PC-3 (cell line): ENCODE results near the gene TTC29.

Experiments used
- EZH2 ChIP-seq: fragments of 300-600 bp; sonication (generic); IDR thresholded peaks from one replicate; pipeline ENCODE4 v1.6.1; 2017; ENCODE audit warnings: antibody characterized with exemption, mild to moderate bottlenecking, low read length; ENCODE audit not compliant: unreplicated experiment
- EZH2phosphoT487 ChIP-seq: fragments of 300-600 bp; sonication (generic); IDR thresholded peaks from 2 replicates; pipeline ENCODE4 v1.6.1; 2018; ENCODE audit warnings: mild to moderate bottlenecking, antibody characterized with exemption, low read length, borderline replicate concordance
- TF ChIP-seq, protein P1 (sequence below): fragments of 300-600 bp; sonication (generic); conservative IDR thresholded peaks from 2 replicates; pipeline ENCODE4 v1.5.1; 2017; ENCODE audit warnings: antibody characterized with exemption, low read depth, mild to moderate bottlenecking, low read length

DNA sequence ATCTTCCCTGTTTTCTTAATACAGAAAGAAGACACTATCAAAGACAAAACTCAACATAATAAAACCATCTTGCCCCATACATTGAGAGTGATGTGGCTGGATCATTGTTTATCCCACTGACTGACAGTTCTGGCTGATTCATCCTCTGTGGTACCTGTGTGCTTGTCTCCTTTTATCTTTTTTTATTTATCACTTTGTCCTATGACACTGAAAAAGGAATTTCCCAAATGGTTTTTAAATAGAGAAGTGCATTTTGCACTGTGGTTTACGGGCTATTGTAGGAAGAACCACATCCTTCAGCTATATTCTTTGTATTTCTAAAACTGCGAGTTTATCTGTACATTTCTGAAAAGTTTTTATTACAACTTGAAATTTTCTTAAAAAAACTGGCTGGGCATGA, 15.0 kb downstream of the TTC29 start:
- TF ChIP-seq, protein P1, sequence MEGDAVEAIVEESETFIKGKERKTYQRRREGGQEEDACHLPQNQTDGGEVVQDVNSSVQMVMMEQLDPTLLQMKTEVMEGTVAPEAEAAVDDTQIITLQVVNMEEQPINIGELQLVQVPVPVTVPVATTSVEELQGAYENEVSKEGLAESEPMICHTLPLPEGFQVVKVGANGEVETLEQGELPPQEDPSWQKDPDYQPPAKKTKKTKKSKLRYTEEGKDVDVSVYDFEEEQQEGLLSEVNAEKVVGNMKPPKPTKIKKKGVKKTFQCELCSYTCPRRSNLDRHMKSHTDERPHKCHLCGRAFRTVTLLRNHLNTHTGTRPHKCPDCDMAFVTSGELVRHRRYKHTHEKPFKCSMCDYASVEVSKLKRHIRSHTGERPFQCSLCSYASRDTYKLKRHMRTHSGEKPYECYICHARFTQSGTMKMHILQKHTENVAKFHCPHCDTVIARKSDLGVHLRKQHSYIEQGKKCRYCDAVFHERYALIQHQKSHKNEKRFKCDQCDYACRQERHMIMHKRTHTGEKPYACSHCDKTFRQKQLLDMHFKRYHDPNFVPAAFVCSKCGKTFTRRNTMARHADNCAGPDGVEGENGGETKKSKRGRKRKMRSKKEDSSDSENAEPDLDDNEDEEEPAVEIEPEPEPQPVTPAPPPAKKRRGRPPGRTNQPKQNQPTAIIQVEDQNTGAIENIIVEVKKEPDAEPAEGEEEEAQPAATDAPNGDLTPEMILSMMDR: no peak
- TF ChIP-seq EZH2 (no peak), EZH2phosphoT487 (no peak)
